CD4-positive, alpha-beta memory T cell (primary cell): Measurements from ENCODE around the gene FMN1. TPM values are rescaled to one million over a fixed set of nuclear protein-coding genes. Genes with fewer than 3 reads are reported as not detected.

Experiments used
- CTCF ChIA-PET: fragments of 350-600 bp; sonication (Branson Sonifier 250); formaldehyde crosslinking; loops from one replicate; lab custom pipeline; 2021; ENCODE audit warnings: inconsistent platforms; ENCODE audit not compliant: partially characterized antibody; lab: Charles Lee
- POLR2A ChIA-PET: fragments of 350-600 bp; sonication (Branson Sonifier 250); formaldehyde crosslinking; loops from one replicate; lab custom pipeline; 2021; ENCODE audit not compliant: partially characterized antibody; lab: Charles Lee
- DNase-seq, 5 donors: peaks; one replicate each; pipeline versions ENCODE4 v3.0.0 to v3.0.0-alpha.2; 2020 to 2022; ENCODE audit warnings: mixed read lengths in 1 of 5
- H3K27ac ChIP-seq: one replicate; pipeline ENCODE4 v1.7.0; 2013; ENCODE audit warnings: low read depth, low read length
- H3K27me3 ChIP-seq: 2 replicates; pipeline ENCODE4 v1.7.0; 2013; ENCODE audit warnings: mild to moderate bottlenecking, low read length, moderate library complexity; ENCODE audit not compliant: insufficient read depth
- H3K36me3 ChIP-seq: 2 replicates; pipeline ENCODE4 v1.7.0; 2013; ENCODE audit warnings: mild to moderate bottlenecking, low read length, moderate library complexity; ENCODE audit not compliant: insufficient read depth
- H3K4me1 ChIP-seq: 2 replicates; pipeline ENCODE4 v1.7.0; 2013; ENCODE audit warnings: mild to moderate bottlenecking, low read length, moderate library complexity; ENCODE audit not compliant: insufficient read depth
- H3K4me3 ChIP-seq, 2 donors: one replicate each; pipeline ENCODE4 v1.7.0; 2013; ENCODE audit warnings: low read length in 2 of 2, mild to moderate bottlenecking in 1 of 2
- H3K9me3 ChIP-seq, 2 donors: one replicate each; pipeline ENCODE4 v1.7.0; 2013; ENCODE audit warnings: low read length in 2 of 2, control low read depth in 1 of 2; ENCODE audit not compliant: control insufficient read depth in 1 of 2
- H3K27ac Mint-ChIP-seq, 7 donors: one replicate each; pipeline ENCODE4 v1.8.0; 2020 to 2021; ENCODE audit warnings: mixed read lengths in 7 of 7, mild to moderate bottlenecking in 6 of 7, inconsistent platforms in 3 of 7, moderate library complexity in 3 of 7
- H3K27me3 Mint-ChIP-seq, 2 donors: one replicate each; pipeline ENCODE4 v1.8.0; 2020 to 2021; ENCODE audit warnings: mixed read lengths in 2 of 2
- H3K36me3 Mint-ChIP-seq, 2 donors: one replicate each; pipeline ENCODE4 v1.8.0; 2020 to 2021; ENCODE audit warnings: mixed read lengths in 2 of 2, inconsistent platforms in 1 of 2, mild to moderate bottlenecking in 1 of 2
- H3K4me1 Mint-ChIP-seq, 4 donors: one replicate each; pipeline ENCODE4 v1.8.0; 2020 to 2021; ENCODE audit warnings: mixed read lengths in 4 of 4, mild to moderate bottlenecking in 1 of 4
- H3K4me3 Mint-ChIP-seq, 8 donors: one replicate each; pipeline ENCODE4 v1.8.0; 2020 to 2021; ENCODE audit warnings: mixed read lengths in 8 of 8, mild to moderate bottlenecking in 7 of 8, moderate library complexity in 6 of 8, inconsistent platforms in 3 of 8
- H3K9me3 Mint-ChIP-seq, 8 donors: one replicate each; pipeline ENCODE4 v1.8.0; 2020 to 2021; ENCODE audit warnings: mixed read lengths in 8 of 8, mild to moderate bottlenecking in 5 of 8, inconsistent platforms in 3 of 8, moderate library complexity in 1 of 8
- intact Hi-C: fragments of 100-400 bp; cut with micrococcal nuclease; formaldehyde crosslinking; loops from one replicate; pipeline ENCODE4 v1.15.1; 2023
- polyA plus RNA-seq, 2 donors: library from polyadenylated mRNA; unstranded; fragments of 300-500 nt; fragmentation: Illumina TruSeq; gene quantifications; one replicate each; pipeline ENCODE4 v1.2.3, GENCODE V29; 2021
- total RNA-seq, 2 experiments: library from RNA; stranded (reverse); gene quantifications; one replicate each; pipeline ENCODE4 v1.2.3, GENCODE V29; 2021

Gene FMN1
- total and polyA plus RNA-seq, 4 experiments from 2014 or later: 0.02 to 0.84 (median 0.38) TPM

DNA sequence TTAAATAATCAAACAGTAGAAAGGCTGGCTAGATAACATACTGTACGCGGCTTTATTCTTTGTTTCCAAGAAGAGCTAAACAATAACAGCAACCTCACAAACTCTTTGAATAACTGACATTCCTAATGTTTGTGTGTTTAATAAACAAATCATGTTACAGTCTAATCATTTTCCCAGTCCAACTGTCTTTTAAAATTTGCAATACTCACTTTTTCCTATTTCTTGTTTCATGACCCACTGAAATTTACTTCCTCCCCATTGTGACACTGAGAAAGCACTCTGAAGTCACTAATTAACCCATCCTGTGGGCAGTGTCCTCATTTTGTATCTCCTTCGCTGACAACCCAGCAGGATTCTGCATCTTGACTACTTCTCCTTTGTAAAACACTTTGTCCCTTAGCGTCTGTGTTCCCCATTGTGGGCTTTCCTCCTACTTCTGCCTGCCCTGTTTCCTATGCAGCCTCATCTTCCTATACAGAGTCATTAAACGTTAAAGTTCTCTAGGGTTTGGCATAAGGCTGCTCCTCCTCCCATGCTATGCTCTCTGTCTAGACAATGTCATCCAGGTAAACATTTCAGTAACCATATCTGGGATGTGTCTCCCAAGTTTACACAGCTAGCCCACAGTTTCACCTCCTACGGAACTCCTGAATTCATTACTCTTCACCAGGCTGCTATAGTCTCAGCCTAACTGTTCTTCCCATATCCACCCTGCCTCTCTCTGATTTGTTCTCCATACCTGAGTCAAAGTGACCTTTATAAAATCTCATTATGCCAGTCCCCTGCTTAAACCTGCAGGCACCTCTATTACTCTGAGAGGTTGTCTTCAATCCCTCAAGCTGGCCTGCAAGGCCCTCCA is 327.8 kb downstream of the FMN1 start:
- CTCF ChIA-PET: no interaction called here
- no peaks in the 10 kb centered on the region for H3K4me1 ChIP-seq
- no peaks in the 10 kb centered on the region for H3K27me3 ChIP-seq
- no peak overlapping the region for H3K4me3 ChIP-seq
- Mint-ChIP-seq H3K9me3 (peaks cover 0 to 5% (median 0%) of the 10 kb centered on the region in 8 donors), H3K27ac (no peak overlapping the region), H3K4me1 (peaks cover 0 to 30% (median 0%) of the 10 kb centered on the region in 4 donors), H3K36me3 (no peaks in the 10 kb centered on the region), H3K27me3 (peaks cover 0 to 1% of the 10 kb centered on the region in 2 donors), H3K4me3 (no peak overlapping the region)
- no peaks in the 10 kb centered on the region for H3K9me3 ChIP-seq
- POLR2A ChIA-PET: no interaction called here
- H3K36me3 ChIP-seq: no peaks in the 10 kb centered on the region
- H3K27ac ChIP-seq: no peak overlapping the region
- intact Hi-C loops: no loop called here
- no peak for DNase-seq

DNA sequence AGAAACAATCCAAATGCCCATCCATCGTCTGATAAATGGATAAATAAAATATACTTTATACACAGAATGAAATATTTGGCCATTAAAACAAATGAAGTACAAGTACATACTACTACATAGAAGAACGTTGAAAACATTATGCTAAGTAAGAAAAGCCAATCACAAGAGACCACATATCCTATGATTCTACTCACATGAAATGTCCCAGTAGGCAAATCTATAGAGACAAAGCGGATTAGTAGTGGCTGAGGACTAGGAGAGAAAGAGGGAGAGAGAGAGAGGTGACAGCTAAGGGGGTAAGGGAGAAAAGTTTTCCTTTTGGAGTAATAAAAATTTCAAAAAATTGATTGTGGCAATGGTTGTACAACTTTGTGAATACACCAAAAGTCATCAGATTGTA is 329.7 kb downstream of the FMN1 start:
- ChIA-PET CTCF (no interaction called here), POLR2A (no interaction called here)
- Mint-ChIP-seq H3K27me3 (peaks cover 0 to 1% of the 10 kb centered on the region in 2 donors), H3K4me1 (peaks cover 0 to 34% (median 0%) of the 10 kb centered on the region in 4 donors), H3K36me3 (no peaks in the 10 kb centered on the region), H3K9me3 (peaks cover 0 to 5% (median 0%) of the 10 kb centered on the region in 8 donors), H3K27ac (no peak overlapping the region), H3K4me3 (no peak overlapping the region)
- intact Hi-C loops: no loop called here
- H3K36me3 ChIP-seq: no peaks in the 10 kb centered on the region
- H3K27ac ChIP-seq: no peak overlapping the region
- no peaks in the 10 kb centered on the region for H3K27me3 ChIP-seq
- H3K4me3 ChIP-seq: no peak overlapping the region
- no peak for DNase-seq
- H3K4me1 ChIP-seq: no peaks in the 10 kb centered on the region
- H3K9me3 ChIP-seq: no peaks in the 10 kb centered on the region

DNA sequence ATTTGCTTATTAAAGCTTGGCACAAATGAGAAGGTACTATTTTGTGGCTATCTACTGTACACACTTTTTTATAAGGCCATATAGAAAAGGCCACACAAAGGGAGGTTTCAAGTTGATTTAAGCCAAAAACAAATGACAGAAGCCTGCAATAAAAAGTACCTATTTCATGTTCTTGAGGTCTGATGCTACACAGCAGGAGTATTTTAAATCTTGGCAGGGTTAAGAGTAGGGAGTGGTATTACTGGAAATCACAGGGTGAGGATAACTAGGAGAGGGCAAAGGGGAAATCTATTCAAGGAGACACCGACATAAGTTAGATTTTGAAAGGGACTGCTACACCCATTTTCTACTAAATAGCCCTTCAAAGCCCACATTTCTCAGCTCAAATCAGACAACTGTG is 330.5 kb downstream of the FMN1 start:
- Histone ChIP-seq H3K4me3 (no peak overlapping the region), H3K4me1 (no peaks in the 10 kb centered on the region), H3K27ac (no peak overlapping the region), H3K9me3 (no peaks in the 10 kb centered on the region), H3K36me3 (no peaks in the 10 kb centered on the region), H3K27me3 (no peaks in the 10 kb centered on the region)
- peak overlapping the region in 1 of 7 donors; percentile 55 for H3K27ac Mint-ChIP-seq
- peaks cover 0 to 32% (median 0%) of the 10 kb centered on the region in 4 donors for H3K4me1 Mint-ChIP-seq
- peaks cover 0 to 2% (median 0%) of the 10 kb centered on the region in 8 donors for H3K9me3 Mint-ChIP-seq
- intact Hi-C loops: no loop called here
- peaks cover 0 to 1% of the 10 kb centered on the region in 2 donors for H3K27me3 Mint-ChIP-seq
- ChIA-PET POLR2A (no interaction called here), CTCF (no interaction called here)
- no peak overlapping the region for H3K4me3 Mint-ChIP-seq
- no peak for DNase-seq
- no peaks in the 10 kb centered on the region for H3K36me3 Mint-ChIP-seq

DNA sequence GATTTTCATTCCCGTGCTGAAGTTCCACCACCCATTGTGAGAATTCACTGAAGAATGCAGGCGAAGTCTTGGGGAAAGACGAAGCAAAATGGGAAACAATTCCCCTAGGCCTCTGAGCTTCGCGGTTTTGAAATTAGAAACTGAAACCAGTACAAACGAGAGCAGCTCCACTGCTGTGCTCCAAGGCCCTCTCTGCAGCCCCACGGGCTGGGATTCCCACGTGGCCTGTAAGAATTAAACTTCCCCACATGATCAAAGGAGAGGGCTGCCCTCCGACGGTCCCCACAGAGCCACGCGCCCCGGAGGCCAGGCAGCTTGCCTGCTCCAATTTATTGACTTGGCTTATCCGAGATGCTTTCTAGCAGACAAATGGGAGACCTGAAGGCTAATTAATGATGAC is 332.8 kb downstream of the FMN1 start:
- POLR2A ChIA-PET: no interaction called here
- Histone ChIP-seq H3K9me3 (no peaks in the 10 kb centered on the region), H3K36me3 (no peaks in the 10 kb centered on the region), H3K27ac (no peak overlapping the region), H3K4me3 (no peak overlapping the region), H3K4me1 (no peaks in the 10 kb centered on the region), H3K27me3 (no peaks in the 10 kb centered on the region)
- Mint-ChIP-seq H3K4me1 (peaks cover 0 to 30% (median under 1%) of the 10 kb centered on the region in 4 donors), H3K9me3 (peaks cover 0 to 2% (median 0%) of the 10 kb centered on the region in 8 donors), H3K27ac (no peak overlapping the region), H3K4me3 (peak overlapping the region in 4 of 8 donors; percentile 6 to 47 (median 28)), H3K36me3 (no peaks in the 10 kb centered on the region), H3K27me3 (peaks cover 0 to 1% of the 10 kb centered on the region in 2 donors)
- CTCF ChIA-PET: no interaction called here
- intact Hi-C loops: no loop called here
- DNase-seq: no peak

DNA sequence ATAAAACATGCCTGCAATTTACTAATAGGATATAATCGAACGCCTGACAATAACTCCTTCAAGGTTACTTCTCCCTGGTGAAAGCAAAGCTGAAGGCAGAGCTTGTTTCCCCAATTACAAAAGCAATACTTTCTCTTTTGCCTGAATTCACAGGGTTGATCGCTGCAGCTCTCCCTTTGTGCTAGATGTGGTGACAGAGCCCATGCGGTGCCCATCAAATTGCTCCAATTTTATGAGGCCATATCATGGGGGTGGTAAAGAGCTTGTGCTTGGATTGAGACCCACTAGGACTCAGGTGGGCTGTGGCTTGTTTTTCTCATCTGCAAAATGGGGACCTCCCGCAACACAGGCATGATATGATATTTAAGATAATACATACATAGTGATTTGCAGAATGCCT is 333.3 kb downstream of the FMN1 start:
- Histone ChIP-seq H3K9me3 (no peaks in the 10 kb centered on the region), H3K27ac (no peak overlapping the region), H3K27me3 (no peaks in the 10 kb centered on the region), H3K4me3 (no peak overlapping the region), H3K4me1 (no peaks in the 10 kb centered on the region), H3K36me3 (no peaks in the 10 kb centered on the region)
- H3K9me3 Mint-ChIP-seq: peaks cover 0 to 2% (median 0%) of the 10 kb centered on the region in 8 donors
- H3K27ac Mint-ChIP-seq: peak overlapping the region in 1 of 7 donors; percentile 57
- H3K4me3 Mint-ChIP-seq: no peak overlapping the region
- H3K4me1 Mint-ChIP-seq: peaks cover 0 to 29% (median under 1%) of the 10 kb centered on the region in 4 donors
- POLR2A ChIA-PET: no interaction called here
- intact Hi-C loops: no loop called here
- CTCF ChIA-PET: no interaction called here
- no peaks in the 10 kb centered on the region for H3K36me3 Mint-ChIP-seq
- H3K27me3 Mint-ChIP-seq: peaks cover 0 to 1% of the 10 kb centered on the region in 2 donors
- DNase-seq: no peak

DNA sequence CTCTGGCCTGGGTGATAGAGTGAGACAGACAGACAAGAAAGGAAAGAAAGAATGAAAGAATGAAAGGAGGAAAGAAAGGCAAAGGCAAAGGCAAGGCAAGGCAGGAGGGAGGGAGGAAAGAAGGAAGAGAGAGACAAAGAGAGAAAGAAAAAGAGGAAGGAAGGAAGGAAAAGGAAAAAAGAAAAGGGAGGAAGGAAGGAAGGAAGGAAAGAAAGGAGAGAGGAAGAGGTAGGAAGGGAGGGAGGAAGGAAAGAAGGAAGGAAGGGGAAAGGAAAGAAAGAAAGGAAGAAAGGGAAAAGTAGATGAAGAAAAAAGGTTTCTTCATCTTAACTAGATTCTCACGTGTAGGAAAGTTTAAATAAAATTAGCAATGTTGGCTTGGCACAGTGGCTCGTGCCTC is 334.5 kb downstream of the FMN1 start:
- Histone ChIP-seq H3K27me3 (no peaks in the 10 kb centered on the region), H3K36me3 (no peaks in the 10 kb centered on the region), H3K9me3 (no peaks in the 10 kb centered on the region), H3K27ac (no peak overlapping the region), H3K4me1 (no peaks in the 10 kb centered on the region), H3K4me3 (no peak overlapping the region)
- Mint-ChIP-seq H3K4me3 (no peak overlapping the region), H3K27ac (peak overlapping the region in 1 of 7 donors; percentile 67), H3K9me3 (peaks cover 0 to 2% (median 0%) of the 10 kb centered on the region in 8 donors), H3K27me3 (peaks cover 0 to 1% of the 10 kb centered on the region in 2 donors), H3K4me1 (peaks cover 0 to 28% (median under 1%) of the 10 kb centered on the region in 4 donors), H3K36me3 (no peaks in the 10 kb centered on the region)
- ChIA-PET POLR2A (no interaction called here), CTCF (no interaction called here)
- no peak for DNase-seq
- intact Hi-C loops: no loop called here

DNA sequence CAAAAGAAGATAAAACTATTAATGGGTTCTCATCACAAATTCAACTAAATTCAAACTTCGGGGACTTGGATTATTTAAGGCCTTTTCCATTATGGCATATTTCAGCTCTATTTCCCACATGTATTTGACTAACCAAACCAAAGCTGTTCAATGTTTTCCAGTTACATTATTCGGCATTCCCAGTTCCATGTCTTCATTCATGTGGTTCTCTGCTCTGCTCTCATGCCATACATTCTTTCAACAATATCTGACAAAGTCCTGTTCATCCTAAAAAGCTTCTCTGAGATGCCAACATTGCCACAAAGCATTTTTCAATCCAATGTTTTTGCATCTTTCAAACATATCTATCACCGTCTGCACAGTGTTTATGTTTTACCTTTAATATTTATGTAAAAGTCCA is 335.3 kb downstream of the FMN1 start:
- Histone ChIP-seq H3K27me3 (no peaks in the 10 kb centered on the region), H3K4me3 (no peak overlapping the region), H3K36me3 (no peaks in the 10 kb centered on the region), H3K27ac (no peak overlapping the region), H3K9me3 (no peaks in the 10 kb centered on the region), H3K4me1 (no peaks in the 10 kb centered on the region)
- Mint-ChIP-seq H3K27me3 (peaks cover 0 to 2% of the 10 kb centered on the region in 2 donors), H3K27ac (peak overlapping the region in 1 of 7 donors; percentile 40), H3K4me1 (peaks cover 0 to 23% (median under 1%) of the 10 kb centered on the region in 4 donors), H3K36me3 (no peaks in the 10 kb centered on the region), H3K9me3 (peaks cover 0 to 2% (median 0%) of the 10 kb centered on the region in 8 donors), H3K4me3 (no peak overlapping the region)
- CTCF ChIA-PET: no interaction called here
- intact Hi-C loops: no loop called here
- POLR2A ChIA-PET: no interaction called here
- DNase-seq: no peak
